NCI-H1092 treated with DMSO at 0.1 percent for 48 hours (cell line): Measurements from ENCODE around the gene KLK2.

Source experiments
- DNase-seq: peaks from one replicate; lab custom pipeline; 2025; lab: John Stamatoyannopoulos, UW

Gene KLK2

DNA sequence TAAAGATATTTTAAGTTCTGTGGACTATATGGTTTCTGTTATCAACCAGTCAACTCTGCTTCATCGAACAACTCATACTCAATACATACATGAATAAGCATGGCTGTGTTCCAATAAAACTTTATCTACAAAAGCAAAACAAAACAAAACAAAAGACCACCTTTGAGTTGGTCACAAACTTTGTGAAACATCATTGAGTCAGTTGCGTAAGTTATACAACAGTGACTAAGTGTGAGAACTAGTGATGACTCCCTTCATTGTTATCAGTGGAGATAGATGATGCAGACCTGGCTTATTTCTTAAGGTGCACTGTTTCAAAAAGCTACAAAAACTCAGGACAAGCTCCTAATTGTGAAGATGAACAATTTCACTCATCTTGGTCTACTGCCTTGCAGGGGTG lies 52.5 kb downstream of the KLK2 start:
- DNase-seq, result no peak

DNA sequence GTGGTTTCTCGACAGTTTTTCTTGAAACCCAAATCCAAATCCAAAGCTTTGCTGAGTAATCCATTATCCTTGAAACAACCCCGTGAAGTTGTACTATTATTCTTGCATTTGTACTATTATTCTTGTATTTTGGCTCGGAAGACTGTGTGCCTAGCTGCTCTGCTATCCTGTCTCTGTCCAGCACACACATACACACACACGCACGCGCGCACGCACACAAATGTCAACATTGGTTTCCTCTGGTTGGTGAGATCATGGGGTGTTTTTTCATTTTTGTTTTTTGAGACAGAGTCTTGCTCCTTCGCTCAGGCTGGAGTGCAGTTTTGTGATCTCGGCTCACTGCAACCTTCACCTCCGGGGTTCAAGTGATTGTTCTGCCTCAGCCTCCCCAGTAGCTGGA lies 52.9 kb downstream of the KLK2 start:
- no peak for DNase-seq

DNA sequence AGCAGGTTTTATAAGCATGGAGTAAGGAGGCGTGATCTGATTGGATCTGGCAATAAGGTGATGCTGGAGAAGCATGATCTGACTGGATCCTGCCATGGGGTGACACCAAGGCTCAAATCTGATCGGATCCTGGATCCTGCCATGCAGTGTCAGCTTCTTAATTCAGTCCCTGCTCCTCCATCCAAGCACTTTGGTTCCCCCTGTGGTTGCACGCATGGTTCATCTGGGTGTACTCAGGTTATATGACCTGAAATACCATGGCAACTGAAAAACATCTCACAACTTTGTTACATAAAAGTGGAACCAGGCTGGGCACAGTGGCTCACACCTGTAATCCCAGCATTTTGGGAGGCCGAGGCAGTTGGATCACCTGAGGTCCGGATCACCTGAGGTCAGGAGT lies 55.6 kb downstream of the KLK2 start:
- DNase-seq, result no peak
